ENCODE data around the gene BCL7A. TPM values are rescaled to one million over a fixed set of nuclear protein-coding genes. Genes with fewer than 3 reads are reported as not detected.
A peak's percentile ranks its signal among the peaks of the same experiment; 100 is the strongest.
"Not testable (repeated sequence)": the region's sequence is repeated elsewhere in the genome, so short reads cannot be mapped to it uniquely, and the experiment has no call there.

BCL7A gene
- 15.1 TPM for total RNA-seq
- long read RNA-seq, full-length matches to known transcripts, result 37 of 46 reads
- long read RNA-seq, partial matches to known transcripts, result 1 of 46 reads
- long read RNA-seq, other reads (novel, unspliced or antisense), result 8 of 46 reads

DNA sequence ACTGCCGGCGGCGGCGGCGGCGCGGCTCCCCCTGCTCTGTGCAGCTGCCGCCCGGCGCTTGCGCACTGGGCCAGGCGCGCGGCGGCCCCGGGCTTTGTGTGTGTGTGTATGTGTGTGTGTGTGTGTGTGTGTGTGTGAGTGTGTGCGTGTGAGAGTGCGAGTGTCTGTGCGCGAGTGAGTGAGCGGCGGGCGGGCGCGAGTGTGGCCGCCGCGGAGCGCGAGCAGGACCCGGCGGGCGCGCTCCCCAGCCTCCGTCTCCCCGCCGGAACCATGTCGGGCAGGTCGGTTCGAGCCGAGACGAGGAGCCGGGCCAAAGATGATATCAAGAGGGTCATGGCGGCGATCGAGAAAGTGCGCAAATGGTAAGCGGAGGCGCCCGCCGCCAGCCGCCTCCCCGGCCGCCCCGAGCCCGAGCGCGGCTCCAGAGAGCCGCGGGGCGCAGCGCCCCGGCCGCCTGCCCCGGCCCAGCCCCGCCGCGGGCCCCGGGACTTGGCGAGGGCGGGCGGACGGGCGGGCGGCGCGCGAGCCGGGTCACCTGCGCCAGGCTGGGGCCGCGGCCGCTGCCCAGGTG is at the start of gene BCL7A:
Gene BCL7A, plus strand, starts transcription at position 63 of the 571 bp plus-strand sequence. Its CDS starts 208 bp downstream, at position 271.
- peak; percentile 78 for ATAC-seq (ENCODE audit: poor library complexity)
- intact Hi-C loops (cut with DNase I), result no loop called here
- peak; percentile 81 for DNase-seq

DNA sequence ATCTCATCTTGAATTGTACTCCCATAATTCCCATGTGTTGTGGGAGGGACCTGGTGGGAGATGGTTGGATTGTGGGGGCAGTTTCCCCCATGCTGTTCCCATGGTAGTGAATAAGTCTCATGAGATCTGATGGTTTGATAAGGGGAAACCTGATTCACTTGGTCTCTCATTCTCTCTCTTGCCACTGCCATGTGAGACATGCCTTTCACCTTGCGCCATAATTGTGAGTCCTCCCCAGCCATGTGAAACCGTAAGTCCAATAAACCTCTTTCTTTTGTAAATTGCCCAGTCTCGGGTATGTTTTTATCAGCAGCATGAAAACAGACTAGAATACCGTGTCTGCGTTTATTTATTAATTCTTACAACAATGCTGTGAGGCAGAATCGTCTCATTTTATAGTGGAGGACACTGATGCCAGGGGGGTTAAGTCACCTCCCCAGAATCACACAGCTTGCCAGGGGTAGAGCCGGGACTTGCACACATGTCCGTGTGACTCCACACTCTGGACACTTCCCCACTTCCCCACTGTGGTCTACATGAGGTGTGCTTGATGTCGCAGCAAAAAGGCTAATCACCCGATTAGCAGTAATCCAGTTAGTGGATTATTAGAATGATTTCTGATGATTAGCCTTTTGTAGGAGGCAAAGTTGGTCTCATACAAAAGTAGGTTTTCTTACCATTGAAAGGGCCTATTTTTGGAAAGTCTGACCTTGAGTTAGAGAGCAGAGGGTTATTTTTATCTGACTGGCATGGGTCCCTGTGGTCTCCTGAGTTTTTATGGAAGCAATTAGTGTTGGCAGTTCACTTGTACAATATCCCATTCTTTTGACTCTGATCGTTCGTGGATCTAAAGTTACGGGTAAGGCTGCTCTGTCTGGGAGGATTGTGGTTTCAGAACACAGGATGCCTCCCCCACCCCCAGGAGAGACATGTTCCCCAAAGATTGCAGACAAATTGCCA is 47.4 kb upstream of the BCL7A start:
- DNase-seq, result no peak
- intact Hi-C loops (cut with DNase I), result no loop called here
- ATAC-seq (ENCODE audit: poor library complexity), result peak; percentile 57

DNA sequence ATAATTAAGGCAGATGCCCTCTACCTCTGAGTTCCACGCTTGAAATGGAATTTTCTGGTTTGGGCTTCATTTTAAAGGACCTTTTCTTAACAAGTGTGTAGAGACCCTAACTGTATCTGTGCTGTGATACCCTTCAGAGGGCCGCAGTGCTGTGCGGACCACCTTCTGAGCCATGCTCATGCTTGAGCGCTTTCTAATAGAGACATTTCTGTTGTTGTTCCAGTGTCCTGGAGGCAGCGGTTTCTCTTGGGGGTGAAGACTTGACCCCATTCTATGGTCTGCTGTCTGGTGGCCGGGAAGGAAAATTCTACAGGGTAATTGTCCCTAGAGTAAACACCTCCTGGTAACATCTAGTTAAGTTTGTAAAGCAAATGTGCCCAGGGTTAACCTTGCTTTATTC is 46.7 kb upstream of the BCL7A start:
- intact Hi-C loops (cut with DNase I), result no loop called here
- no peak for DNase-seq
- ATAC-seq (ENCODE audit: poor library complexity), result no peak

DNA sequence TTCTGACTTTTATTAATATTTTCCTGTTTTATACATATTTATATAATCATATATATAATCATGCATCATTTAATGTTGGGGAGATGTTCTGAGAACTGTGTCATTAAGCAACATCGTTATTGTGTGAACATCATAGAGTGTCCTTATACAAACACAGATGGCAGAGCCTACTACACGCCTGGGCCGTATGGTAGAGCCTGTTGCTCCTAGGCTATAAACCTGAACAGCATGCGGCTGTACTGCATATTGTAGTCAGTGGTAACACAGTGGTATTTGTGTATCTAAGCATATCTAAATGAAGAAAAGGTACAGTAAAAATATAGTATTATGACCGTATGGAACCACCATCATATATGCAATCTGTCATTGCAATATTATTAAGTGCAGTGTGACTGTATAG is 44.7 kb upstream of the BCL7A start:
- intact Hi-C loops (cut with DNase I), result no loop called here
- no peak for ATAC-seq (ENCODE audit: poor library complexity)
- no peak for DNase-seq

DNA sequence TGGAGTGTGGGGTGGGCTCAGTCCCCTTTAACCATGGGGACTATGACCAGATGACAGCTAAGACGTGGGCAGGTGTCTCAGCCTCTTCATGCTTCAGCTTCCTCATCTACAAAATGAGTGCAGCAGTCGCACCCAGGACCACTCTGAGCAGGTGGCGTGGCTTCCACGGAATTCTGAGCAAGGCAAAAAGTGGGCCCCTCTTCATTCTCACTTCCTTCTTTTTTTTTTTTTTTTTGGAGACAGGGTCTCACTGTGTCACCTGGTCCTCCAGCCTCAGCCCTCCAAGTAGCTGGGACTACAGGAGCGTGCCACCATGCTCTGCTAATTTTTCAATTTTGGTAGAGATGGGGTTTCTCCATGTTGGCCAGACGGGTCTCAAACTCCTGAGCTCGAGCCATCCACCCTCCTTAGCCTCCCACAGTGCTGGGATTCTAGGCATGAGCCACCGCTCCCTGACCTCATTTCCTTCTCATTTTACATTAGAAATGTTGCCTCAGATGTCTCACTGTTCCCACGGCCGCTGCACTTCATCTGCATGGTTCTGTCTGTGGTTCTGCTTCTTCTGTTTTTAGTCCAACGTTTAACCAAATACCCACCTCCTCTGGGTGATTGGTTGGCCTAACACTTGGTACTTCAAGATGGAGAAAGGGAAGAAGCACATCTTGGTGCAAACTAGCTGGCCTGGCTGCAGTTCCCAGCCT is 41.3 kb upstream of the BCL7A start:
- ATAC-seq (ENCODE audit: poor library complexity), result no peak
- DNase-seq, result no peak
- intact Hi-C loops (cut with DNase I), result no loop called here

DNA sequence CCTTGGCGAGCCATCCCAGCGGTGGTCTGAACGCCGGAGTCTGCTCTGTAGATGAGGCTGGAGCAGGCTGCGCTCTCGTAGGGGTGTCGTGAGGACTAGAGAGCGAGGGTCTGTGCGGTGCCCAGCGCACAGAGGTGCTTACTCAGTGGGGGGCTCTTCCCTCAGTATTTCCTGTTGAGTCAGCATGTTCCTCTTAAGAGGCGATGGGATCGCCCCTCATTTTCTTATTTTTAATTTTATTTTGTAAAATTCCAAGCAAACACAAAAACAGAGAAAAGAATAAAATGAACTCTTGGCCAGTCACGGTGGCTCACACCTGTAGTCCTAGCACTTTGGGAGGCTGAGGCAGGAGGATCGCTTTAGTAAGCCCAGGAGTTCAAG is 40.8 kb upstream of the BCL7A start:
- no peak for ATAC-seq (ENCODE audit: poor library complexity)
- no peak for DNase-seq
- intact Hi-C loops (cut with DNase I), result no loop called here

DNA sequence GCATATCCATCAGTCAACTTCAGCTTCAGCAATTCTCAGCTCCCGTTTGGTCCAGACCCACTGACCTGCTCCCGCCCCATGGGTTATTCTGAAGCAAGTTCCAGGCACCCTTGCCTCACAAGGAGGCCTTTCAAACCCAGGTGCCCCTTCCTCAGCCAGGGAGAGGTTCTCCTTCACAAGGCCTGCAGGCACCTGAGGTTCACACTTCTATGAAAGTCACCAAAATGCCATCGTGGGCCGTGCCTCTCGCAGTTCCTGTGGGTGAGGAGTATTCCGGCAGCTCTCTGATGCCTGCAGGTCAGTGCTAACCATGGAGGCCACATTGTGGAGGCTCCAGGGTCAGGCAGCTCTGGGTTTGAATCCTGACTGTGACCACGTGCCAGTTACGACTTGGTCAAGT is 40.2 kb upstream of the BCL7A start:
- intact Hi-C loops (cut with DNase I), result no loop called here
- no peak for DNase-seq
- no peak for ATAC-seq (ENCODE audit: poor library complexity)

DNA sequence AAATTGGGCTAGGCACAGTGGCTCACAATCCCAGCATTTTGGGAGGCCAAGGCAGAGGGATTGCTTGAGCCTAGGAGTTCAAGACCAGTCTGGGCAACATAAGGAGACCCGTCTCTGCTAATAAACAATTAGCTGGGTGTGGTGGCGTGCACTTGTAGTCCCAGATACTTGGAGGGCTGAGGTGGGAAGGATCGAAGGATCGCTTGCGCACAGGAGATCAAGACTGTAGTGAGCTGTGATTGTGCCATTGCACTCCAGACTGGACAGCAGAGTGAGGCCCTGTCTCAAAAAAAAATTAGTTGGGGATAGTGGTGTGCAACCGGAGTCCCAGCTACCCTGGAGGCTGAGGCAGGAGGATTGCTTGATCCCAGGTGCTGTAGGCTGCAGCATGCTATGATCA is 38.7 kb upstream of the BCL7A start:
- intact Hi-C loops (cut with DNase I), result no loop called here
- DNase-seq (no peak), ATAC-seq (ENCODE audit: poor library complexity) (no peak)

DNA sequence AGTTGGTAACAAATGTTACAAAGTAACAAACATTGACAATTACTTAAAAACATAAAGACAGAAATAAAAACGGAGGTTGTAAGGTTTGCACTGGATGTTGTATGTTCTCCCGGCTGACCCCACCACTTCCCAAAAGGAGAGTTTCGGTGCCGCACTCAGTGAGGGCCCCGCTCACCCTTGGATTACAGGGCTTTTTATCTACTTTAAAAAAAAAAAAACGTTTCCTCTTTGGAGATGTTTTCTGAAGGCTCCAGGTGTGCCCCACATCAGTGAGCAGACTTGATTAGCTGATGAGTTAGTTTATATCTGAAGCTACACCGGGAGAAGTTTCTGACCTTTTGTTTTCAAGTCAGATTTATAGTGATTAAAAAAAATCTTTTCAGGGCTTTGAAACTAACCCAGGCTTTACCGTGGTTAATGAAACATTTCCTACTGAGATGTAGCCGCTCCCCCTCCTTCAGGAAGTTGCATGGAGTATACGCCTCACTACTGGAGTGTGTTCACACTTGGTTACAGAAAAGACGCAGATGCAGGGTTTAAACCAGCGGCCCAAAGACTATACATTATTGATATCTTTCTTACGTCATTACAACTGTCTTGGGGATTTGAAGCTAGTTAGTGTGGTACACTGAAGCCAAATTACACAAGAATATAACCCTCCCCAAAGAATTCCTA is 38.0 kb upstream of the BCL7A start:
- no peak for ATAC-seq (ENCODE audit: poor library complexity)
- intact Hi-C loops (cut with DNase I), result no loop called here
- DNase-seq, result no peak

DNA sequence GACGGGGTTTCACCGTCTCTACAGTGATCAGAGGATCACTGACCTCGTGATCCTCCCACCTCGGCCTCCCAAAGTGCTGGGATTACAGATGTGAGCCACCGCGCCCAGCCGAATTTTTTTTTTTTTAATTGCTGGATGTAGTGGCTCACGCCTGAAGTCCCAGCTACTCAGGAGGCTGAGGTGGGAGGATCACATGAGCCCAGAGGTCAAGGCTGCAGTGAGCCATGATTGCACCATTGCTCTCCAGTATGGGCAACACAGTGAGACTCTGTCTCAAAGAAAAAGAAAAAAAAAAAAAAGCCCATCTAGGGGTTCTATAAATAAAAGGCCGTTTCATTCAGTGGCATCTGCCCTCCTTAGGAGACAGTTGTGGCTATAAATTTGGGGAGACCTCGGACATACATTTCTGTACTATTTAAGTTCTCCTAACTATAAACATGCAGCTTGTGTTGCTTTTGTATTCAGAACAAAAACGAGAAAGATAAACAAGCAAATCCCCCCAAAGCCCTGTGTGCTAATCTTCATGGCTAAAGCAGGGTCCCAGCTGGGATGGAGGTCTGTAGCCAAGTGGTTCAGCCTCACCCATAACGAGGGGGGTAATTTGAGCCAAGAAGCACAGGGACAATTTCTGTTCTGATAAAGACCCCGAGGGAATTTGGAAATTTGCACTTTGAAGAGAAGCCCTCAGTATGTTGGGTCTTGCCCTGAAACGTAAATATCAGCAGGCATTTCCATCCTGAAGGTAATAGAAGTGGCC is 35.0 kb upstream of the BCL7A start:
- ATAC-seq (ENCODE audit: poor library complexity) (no peak), DNase-seq (no peak)
- intact Hi-C loops (cut with DNase I), result no loop called here

DNA sequence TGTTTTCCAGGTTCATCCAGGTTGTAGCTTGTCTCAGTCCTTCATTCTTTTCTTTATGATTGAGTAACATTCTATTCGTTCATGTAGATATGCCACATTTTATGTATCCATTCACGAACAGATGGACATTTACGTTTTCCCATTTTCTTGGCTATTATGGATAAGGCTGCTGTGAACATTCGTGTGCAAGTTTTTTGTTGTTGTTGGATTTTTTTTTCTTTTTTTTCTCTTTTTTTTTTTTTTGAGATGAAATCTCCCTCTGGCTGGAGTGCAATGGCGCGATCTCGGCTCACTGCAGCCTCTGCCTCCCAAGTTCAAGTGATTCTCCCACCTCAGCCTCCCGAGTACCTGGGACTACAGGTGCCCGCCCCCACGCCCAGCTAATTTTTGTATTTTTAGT is 33.2 kb upstream of the BCL7A start:
- ATAC-seq (ENCODE audit: poor library complexity); DNase-seq; intact Hi-C loops (cut with DNase I): not testable (repeated sequence)

DNA sequence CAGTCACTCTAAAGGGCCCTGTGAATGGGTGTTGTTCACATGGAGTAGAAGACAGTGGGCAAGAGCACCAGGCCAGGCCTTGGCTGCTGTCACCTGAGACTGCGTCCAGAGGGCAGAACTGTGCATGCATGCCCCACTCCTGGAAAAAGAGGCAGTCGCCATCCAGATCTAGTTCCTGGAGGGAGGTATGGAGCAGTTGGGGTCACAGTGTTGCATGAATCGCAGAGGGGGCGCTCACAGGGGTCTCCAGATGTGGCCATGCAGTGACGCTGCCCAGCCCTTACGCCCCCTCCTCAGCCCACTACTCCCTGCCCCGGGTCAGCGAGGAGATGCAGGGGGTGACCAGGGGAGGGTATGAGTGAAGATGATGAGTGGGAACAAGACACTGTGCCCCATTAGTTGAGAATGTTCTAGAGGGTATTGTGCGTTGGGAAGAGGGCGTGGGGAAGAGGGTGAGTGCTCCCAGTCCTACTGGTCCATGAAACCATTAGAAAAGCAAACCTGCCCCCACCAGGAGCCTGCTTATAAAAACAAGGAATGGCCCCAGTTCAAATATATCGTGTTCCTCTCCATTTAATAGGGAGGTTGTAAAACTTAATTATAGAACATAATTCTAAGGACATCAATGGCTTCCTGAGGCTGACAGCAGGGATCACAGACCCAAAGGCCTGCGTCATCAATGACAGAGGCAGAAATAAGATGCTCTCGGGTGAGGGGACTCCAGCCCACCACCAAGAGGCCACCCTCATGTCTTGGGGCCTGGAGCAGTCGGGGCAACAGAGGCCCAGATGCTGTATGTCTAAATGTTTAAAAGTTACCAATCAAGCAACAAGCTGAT is 32.2 kb upstream of the BCL7A start:
- no peak for ATAC-seq (ENCODE audit: poor library complexity)
- DNase-seq, result no peak
- intact Hi-C loops (cut with DNase I), result no loop called here

DNA sequence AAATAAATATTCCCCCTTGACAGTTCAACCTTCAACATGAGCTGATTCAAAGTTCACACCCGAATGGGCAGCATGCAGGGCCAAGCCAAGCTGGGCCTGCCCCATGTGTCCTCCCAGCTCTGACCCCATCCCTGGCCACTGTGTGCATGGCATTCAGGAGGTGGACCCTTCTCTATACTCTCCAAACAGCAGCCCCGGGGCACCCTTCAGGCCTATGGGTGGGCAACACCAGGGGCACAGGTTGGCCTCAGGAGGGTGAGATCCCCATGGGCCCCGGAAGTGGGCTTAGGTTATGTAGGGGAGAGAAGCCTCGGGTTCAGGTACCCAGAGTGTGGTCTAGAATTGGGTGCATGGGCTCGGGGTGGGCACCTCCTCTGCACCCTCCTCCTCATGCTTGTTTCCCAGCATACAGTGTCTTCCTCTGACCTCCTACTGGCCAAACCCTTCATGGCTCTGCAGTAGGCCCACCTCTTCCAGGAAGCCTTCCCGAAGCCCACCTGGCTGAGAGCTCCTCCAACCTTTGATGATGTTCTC is 31.5 kb upstream of the BCL7A start:
- intact Hi-C loops (cut with DNase I), result no loop called here
- DNase-seq (no peak), ATAC-seq (ENCODE audit: poor library complexity) (no peak)

DNA sequence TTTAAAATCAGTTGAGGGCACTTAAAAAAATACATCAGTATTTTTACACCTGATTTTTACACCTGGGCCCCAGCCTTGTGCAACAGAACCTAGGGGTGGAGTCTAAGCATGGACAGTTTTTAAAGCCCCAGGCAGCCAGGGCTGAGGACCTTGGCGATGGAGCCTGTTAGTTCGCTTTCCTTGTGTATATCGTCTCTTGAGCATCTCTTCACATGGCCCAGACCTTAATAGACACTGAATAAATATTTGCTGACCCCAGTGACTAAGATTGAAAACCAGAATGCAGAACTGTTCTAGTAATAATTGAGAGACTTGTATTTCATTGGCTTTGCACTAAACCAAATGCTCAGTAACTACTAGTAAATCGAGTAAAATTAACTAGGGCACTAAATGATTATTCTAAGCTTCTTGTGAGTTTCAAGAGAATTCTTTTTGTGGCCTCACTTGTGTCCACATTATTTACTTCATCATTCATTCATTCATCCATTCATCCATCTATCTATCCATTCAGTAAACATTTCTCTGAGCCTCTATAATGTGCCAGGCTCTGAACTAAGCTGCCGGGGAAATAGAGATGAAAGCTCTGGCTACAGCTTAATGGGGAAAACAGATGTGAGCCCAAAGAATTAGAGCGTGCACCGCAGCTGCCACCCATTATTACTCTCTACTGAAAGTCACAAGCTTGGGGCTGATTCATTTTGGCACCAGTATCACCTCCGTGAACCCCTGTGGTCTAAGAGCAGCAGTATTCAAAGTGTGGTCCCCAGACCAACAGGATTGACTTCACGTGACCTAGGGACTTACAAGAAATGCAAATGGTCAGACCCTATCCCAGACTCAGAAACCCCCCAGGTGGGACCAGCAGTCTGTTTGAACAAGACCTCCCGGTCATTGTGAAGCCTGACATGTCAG is 30.7 kb upstream of the BCL7A start:
- ATAC-seq (ENCODE audit: poor library complexity) (no peak), DNase-seq (no peak)
- intact Hi-C loops (cut with DNase I), result no loop called here

DNA sequence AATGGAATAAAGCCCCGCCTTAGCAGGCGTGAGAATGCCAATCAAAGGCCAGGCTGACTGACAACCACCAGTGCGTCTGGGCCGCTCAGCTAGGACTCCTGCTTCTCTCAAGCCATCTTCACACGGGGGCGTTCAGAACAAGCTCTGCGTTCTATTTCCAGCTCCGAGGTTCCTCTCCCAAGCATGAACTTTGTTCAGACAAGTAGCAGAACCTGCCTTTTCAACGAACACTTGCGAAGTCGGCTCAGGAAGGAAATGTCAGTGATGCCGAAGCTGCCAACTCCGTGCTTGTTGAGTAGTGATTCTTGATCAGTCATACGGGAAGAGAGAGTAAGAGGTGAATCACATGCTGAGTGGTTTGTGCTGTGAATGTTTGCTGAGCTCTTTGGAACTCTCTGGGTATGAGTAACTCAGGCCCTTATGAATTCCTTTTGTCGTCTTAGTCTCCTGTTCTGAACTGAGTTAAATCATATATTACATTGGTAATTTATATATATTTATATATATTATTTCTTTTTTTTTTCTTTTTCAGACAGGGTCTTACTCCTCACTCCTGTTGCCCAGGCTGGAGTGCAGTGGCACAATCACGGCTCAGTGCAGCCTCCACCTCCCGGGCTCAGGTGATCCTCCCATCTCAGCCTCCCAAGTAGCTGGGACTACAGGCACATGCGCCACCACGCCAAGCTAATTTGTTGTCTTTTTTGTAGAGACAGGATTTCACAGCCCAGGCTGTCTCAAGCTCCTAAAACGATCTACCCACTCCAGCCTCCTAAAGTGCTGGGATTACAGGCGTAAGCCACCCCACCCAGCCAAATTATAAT is 29.4 kb upstream of the BCL7A start:
- ATAC-seq (ENCODE audit: poor library complexity) (peak; percentile 60), DNase-seq (no peak)
- intact Hi-C loops (cut with DNase I), result no loop called here
